GM13977 (cell line): Measurements from ENCODE around the gene SCFD2.

Source experiments
- DNase-seq: peaks from one replicate; pipeline ENCODE4 v3.0.0; 2012; ENCODE audit warnings: low spot score
- in situ Hi-C: fragments of 300-500 bp; cut with MboI; formaldehyde crosslinking; loops from one replicate; pipeline ENCODE4 v1.12.0; 2022; ENCODE audit warnings: low sequenced_read_pairs, low pct_unique_long_range_greater_than_20kb, mixed read lengths, inconsistent platforms; ENCODE audit not compliant: unreplicated experiment
- TF ChIP-seq, protein P1 (sequence below): IDR thresholded peaks from 2 replicates; pipeline ENCODE4 v1.5.1; 2012; ENCODE audit warnings: mild to moderate bottlenecking, control low read depth; ENCODE audit not compliant: insufficient read depth; ENCODE audit errors: extremely low read depth, missing control alignments

Gene SCFD2

DNA sequence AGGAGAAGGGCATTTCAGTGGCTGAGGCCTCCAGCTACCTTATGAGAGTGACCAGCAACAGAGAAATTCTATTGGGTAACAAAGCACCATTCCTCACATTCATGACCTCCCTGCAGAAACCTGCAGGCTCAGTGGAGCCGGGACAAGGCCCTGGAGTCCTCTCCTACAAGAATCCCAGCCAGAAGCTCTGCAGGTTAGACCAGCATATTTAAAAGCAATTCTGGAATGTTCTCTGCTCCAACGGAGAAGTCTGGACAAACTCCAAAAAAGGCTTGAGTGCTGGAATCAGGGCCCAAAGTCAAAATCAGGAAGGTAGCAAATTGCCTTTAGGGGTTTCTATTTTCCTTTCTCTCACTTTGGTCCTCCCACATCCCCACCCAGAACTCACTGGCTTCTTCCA, 202.9 kb downstream of the SCFD2 start:
- no peak for DNase-seq
- TF ChIP-seq, protein P1, sequence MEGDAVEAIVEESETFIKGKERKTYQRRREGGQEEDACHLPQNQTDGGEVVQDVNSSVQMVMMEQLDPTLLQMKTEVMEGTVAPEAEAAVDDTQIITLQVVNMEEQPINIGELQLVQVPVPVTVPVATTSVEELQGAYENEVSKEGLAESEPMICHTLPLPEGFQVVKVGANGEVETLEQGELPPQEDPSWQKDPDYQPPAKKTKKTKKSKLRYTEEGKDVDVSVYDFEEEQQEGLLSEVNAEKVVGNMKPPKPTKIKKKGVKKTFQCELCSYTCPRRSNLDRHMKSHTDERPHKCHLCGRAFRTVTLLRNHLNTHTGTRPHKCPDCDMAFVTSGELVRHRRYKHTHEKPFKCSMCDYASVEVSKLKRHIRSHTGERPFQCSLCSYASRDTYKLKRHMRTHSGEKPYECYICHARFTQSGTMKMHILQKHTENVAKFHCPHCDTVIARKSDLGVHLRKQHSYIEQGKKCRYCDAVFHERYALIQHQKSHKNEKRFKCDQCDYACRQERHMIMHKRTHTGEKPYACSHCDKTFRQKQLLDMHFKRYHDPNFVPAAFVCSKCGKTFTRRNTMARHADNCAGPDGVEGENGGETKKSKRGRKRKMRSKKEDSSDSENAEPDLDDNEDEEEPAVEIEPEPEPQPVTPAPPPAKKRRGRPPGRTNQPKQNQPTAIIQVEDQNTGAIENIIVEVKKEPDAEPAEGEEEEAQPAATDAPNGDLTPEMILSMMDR = no peak
- in situ Hi-C loops = no loop called here

DNA sequence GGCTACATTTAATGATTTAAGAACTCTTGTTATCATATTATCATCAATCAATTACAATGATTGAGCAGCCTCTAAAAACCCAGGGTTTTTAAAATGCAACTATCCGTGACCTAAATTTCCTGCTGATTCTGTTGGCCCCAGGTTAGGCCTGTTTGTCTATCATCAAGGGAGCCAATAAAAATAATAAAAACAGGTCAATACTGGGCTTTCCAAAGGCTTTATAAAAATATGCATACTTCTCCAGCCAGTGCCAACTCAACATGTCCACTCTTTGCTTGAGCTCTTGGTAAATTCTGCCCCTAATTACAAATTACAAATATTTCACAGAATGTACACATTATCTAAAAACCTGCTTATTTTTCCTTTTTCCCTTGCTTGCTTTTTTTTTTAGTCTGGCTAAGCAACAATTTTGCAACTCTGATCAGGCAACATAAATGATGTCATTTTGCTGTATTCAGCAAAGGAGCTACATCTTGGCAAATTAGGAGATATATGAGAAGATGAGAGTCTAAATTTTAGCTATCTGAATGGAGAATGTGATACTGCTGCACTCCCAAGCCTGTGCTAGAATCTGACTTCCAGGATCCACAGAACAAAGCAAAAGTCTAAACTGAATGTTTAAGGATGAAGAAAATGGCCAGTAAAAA, 204.0 kb downstream of the SCFD2 start:
- no peak for DNase-seq
- in situ Hi-C loops = no loop called here
- TF ChIP-seq, protein P1 = no peak

DNA sequence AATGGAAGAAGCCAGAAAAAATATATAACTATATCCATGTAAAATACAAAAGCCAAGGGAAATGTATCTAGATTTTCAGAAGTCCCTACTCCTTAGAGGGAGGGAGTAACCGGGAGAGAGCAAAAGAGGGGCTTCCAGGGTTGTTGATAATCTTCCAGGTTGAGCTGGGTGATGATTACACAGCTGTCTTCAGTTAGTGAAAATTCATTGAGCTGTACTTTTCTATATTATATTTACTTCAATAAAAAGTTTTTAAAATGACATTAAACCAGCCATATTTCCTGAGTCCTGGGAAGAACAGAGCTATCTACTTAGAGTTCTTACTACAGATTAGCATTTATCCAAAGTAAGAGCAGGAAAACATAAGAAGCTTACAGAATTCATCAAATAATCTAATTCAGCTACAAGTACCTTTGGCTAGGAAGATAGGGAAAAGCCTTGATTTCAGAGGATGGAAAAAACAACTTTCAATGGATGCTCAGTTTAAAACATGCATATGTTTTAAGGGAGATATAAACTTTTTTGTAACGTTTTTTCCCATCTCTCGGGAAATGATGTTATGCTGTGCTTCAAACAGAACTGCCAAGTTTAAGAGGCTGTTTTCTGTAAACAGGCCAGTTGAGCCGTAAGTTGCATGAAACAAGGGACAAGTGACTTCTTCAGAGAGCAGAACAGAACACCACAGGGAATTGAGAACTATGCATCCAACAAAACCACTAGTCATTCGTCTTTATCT, 204.6 kb downstream of the SCFD2 start:
- DNase-seq = no peak
- in situ Hi-C loops = no loop called here
- TF ChIP-seq, protein P1 = no peak

DNA sequence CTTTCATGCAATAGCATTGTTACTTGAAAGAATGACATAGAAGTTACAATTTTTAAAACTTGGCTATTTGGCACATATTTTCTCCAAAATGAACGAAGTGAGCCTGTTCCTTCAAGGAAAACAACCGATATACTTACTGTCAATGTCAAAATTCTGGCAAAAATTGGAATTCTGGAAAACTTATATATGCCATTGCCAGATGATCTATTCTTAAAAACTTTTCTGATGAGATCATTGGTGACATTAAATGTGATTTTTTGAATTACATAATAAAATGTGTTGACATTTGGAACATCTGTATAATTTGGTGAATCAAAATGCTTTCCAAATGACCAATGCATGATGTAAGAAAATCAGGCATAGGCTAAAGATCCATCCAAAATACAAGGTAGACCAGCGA, 209.0 kb downstream of the SCFD2 start:
- DNase-seq = no peak
- in situ Hi-C loops = no loop called here

DNA sequence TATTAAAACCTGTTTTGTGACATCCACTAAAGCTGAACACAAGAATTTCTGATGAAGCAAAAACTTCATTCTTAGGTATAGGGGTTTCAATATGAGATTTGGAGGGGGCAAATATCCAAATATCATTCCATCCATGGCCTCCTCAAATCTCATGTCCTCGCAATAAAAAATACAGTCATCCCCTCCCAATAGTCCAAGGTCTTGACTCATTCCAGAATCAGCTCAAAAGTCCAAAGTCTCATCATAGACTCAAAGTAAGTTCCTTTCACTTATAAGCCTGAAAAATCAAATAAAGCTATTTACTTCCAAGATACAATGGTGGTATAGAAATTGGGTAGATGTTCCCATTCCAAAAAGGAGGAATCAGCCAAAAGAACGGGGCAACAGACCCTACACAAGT, 213.4 kb downstream of the SCFD2 start:
- no peak for DNase-seq
- in situ Hi-C loops = no loop called here
- TF ChIP-seq, protein P1 = no peak

More for the DNA sequence above, 209.0 kb downstream of the SCFD2 start:
- TF ChIP-seq, protein P1 = no peak

DNA sequence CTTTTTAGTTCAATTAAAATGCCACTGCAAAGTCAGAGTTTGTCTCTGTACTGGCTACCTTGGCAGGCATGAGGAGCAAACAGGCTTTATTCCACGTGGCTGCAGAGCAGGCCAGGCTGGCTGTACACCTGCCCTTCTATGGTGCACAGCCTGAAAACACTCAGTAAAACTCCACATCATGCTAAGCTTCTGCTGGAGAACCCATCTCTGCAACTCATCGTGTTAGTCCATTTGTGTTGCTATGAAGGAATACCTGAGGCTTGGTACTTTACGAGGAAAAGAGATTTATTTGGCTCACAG, 214.4 kb downstream of the SCFD2 start:
- DNase-seq = no peak
- TF ChIP-seq, protein P1 = no peak
- in situ Hi-C loops = no loop called here
